Astrocyte of the spinal cord (primary cell): Measurements from ENCODE around the gene CYP1A2.

ENCODE experiments used
- DNase-seq: peaks from one replicate; pipeline ENCODE4 v3.0.0; 2011; ENCODE audit warnings: low read depth, low spot score
- H3K4me3 ChIP-seq: 2 replicates; pipeline ENCODE4 v1.5.1; 2011; ENCODE audit warnings: low read depth, mild to moderate bottlenecking, low read length, moderate library complexity
- CTCF ChIP-seq: IDR thresholded peaks from 2 replicates; pipeline ENCODE4 v1.5.1; 2012; ENCODE audit warnings: low read depth, mild to moderate bottlenecking, low read length, inconsistent platforms
- in situ Hi-C: cut with HindIII; loops from 2 replicates; pipeline ENCODE4 v1.10.0; 2017; ENCODE audit warnings: low sequenced_read_pairs

The CYP1A2 gene

GRCh38 chr15:74754593-74755215 lies 6.1 kb downstream of the CYP1A2 start:
- TF ChIP-seq CTCF = no peak
- in situ Hi-C loops = no loop called here
- DNase-seq = no peak

GRCh38 chr15:74758736-74759135 lies 10.1 kb downstream of the CYP1A2 start:
- no peak for DNase-seq
- no peak overlapping the region for H3K4me3 ChIP-seq
- in situ Hi-C loops = no loop called here
- TF ChIP-seq CTCF = no peak

More at GRCh38 chr15:74754593-74755215, 6.1 kb downstream of the CYP1A2 start:
- H3K4me3 ChIP-seq = no peak overlapping the region

DNA sequence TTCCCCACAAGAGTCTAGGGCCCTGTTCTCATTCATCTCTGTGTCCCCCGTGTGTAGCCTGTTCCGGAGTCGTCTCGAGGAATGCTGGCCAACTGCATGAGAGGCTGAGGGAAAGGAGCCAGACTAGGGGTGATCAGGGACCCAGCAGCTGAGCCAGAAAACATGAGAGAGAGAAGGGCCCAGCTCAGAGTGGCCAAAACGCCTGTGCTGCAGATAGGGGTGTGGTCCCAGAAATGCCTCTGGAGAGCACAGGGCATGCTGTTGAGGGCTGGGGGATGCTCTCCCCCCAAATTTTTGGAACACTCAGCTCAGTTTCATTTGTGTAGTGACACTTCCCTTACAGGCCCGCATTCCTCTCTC lies 14.1 kb downstream of the CYP1A2 start:
- no peak overlapping the region for H3K4me3 ChIP-seq
- DNase-seq = no peak
- TF ChIP-seq CTCF = no peak
- in situ Hi-C loops = no loop called here

DNA sequence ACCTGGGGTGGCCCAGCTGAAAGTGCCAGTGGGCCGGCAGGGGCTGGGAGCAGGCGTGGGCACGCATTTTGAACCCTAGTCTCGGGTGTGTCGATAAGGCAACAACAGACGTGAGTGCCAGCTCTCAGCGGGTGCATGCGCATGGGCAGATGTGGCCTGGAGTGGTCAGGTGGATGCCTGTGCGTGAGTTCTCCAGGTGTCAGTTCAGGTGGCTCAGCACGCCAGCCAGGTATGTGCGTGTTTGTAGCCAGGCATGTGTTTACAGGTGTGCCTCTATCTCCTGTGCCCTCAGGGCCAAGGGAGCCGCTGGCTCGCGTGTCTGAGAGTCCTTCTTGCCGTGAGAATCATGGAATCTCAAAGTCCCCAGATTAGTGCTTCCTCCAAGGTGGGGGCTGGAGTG lies 14.8 kb downstream of the CYP1A2 start:
- no peak overlapping the region for H3K4me3 ChIP-seq
- in situ Hi-C loops = no loop called here
- no peak for DNase-seq
- no peak for TF ChIP-seq CTCF

DNA sequence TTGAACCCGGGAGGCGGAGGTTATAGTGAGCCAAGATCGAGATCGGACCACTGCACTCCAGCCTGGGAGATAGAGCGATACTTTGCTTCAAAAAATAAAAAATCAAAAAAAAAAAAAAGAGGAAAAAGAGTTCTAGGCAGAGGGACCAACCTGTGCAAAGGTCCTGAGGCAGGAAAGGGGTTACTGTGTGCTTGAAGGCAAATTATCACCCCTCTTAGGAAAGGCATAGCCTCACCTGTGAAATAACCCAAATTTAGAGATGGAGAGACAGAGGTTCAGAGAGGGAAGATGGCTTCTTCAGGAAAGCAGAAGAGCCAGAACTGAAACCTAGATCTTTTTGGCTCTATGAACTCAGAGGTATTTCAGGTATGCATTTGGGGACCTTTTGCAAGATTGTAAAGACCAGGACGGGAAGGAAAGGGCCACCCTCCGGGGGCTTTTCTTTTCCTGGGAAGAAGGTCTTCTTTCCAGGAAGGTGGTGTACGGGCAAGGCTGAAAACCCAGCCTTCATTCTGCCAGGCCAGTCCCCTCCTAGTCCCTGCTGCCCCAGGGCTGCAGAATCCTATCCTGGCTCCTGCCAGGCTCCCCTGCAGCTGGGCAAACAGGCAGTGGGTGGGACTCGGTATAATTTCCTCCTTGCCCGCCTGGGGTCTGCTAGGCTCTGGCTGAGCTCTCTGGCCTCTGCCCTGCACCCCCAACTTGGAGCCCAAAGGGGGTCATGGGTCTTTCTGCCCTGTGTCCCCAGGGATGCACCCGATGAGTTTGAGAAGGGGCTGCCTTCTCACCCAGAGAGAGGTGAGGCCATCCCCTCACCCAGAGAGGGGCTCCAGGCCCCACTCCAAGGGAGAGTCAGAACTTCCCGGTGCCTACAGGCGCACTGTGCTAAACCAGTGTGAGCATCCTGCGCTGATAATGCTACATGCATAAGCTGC lies 18.8 kb downstream of the CYP1A2 start:
- no peak for TF ChIP-seq CTCF
- H3K4me3 ChIP-seq = no peak overlapping the region
- no peak for DNase-seq
- in situ Hi-C loops = no loop called here

GRCh38 chr15:74768099-74768770 lies 19.6 kb downstream of the CYP1A2 start:
- H3K4me3 ChIP-seq = no peak overlapping the region
- in situ Hi-C loops = no loop called here

More at GRCh38 chr15:74768099-74768770, 19.6 kb downstream of the CYP1A2 start:
- no peak for TF ChIP-seq CTCF
- DNase-seq = no peak
